Mesendoderm (in vitro differentiated cells): ENCODE measurements around the gene TSPEAR.
A peak's percentile ranks its signal among the peaks of the same experiment; 100 is the strongest.

Experiments used
- DNase-seq: peaks from one replicate; pipeline ENCODE4 v3.0.0; 2013
- H2AK5ac ChIP-seq: 2 replicates; pipeline ENCODE4 v1.6.1; 2013; ENCODE audit warnings: low read length, inconsistent platforms
- H2BK120ac ChIP-seq: 2 replicates; pipeline ENCODE4 v1.6.1; 2013; ENCODE audit warnings: low read depth, mild to moderate bottlenecking, low read length, moderate library complexity, mixed read lengths
- H2BK15ac ChIP-seq: replicated peaks from 2 replicates; pipeline ENCODE4 v1.6.1; 2013; ENCODE audit warnings: low read depth, mild to moderate bottlenecking, moderate library complexity
- H2BK5ac ChIP-seq: 2 replicates; pipeline ENCODE4 v1.6.1; 2013; ENCODE audit warnings: low read length, inconsistent platforms
- H3K18ac ChIP-seq: 2 replicates; pipeline ENCODE4 v1.6.1; 2013; ENCODE audit warnings: mild to moderate bottlenecking, low read length, mixed read lengths
- H3K23ac ChIP-seq: one replicate; pipeline ENCODE4 v1.6.1; 2013; ENCODE audit warnings: low read length
- H3K27ac ChIP-seq: 2 replicates; pipeline ENCODE4 v1.5.1; 2013; ENCODE audit warnings: low read depth, mild to moderate bottlenecking, inconsistent platforms, low read length, moderate library complexity
- H3K27me3 ChIP-seq: 2 replicates; pipeline ENCODE4 v1.6.1; 2013; ENCODE audit warnings: low read length, control low read depth, mild to moderate bottlenecking, inconsistent platforms; ENCODE audit not compliant: insufficient read depth, poor library complexity
- H3K36me3 ChIP-seq: 2 replicates; pipeline ENCODE4 v1.6.1; 2013; ENCODE audit warnings: low read length, inconsistent platforms; ENCODE audit not compliant: control insufficient read depth, insufficient read depth
- H3K4ac ChIP-seq: one replicate; pipeline ENCODE4 v1.6.1; 2013; ENCODE audit warnings: low read depth, mild to moderate bottlenecking, low read length, moderate library complexity
- H3K4me1 ChIP-seq: 2 replicates; pipeline ENCODE4 v1.6.1; 2013; ENCODE audit warnings: low read depth, low read length, inconsistent platforms; ENCODE audit not compliant: control insufficient read depth
- H3K4me2 ChIP-seq: 2 replicates; pipeline ENCODE4 v1.6.1; 2013; ENCODE audit warnings: low read length
- H3K4me3 ChIP-seq: 2 replicates; pipeline ENCODE4 v1.5.1; 2013; ENCODE audit warnings: mild to moderate bottlenecking, low read length
- H3K56ac ChIP-seq: one replicate; pipeline ENCODE4 v1.6.1; 2013; ENCODE audit warnings: low read length
- H3K79me1 ChIP-seq: 2 replicates; pipeline ENCODE4 v1.6.1; 2013; ENCODE audit warnings: low read length, inconsistent platforms
- H3K79me2 ChIP-seq: 2 replicates; pipeline ENCODE4 v1.6.1; 2013; ENCODE audit warnings: mild to moderate bottlenecking, low read length; ENCODE audit not compliant: control insufficient read depth, insufficient read depth
- H3K9ac ChIP-seq: 2 replicates; pipeline ENCODE4 v1.6.1; 2013; ENCODE audit warnings: low read length, inconsistent platforms
- H4K5ac ChIP-seq: one replicate; pipeline ENCODE4 v1.6.1; 2013; ENCODE audit warnings: low read length
- H4K8ac ChIP-seq: one replicate; pipeline ENCODE4 v1.6.1; 2013; ENCODE audit warnings: low read depth, mild to moderate bottlenecking, control low read depth, low read length, moderate library complexity
- WGBS: extraction: QIAGEN DNeasy Blood & Tissue Kit; methylation state at CpG from one replicate; pipeline ENCODE4 v1.1.7; 2013; ENCODE audit warnings: low lambda C conversion rate, missing lambda C conversion rate; ENCODE audit not compliant: insufficient coverage; ENCODE audit errors: extremely low coverage; 5-methylcytosine and 5-hydroxymethylcytosine counted together

TSPEAR gene

GRCh38 chr21:44517175-44517899 lies 194.0 kb downstream of the TSPEAR start:
- H2BK120ac ChIP-seq: no peak overlapping the region
- no peak overlapping the region for H4K8ac ChIP-seq
- H4K5ac ChIP-seq: no peak overlapping the region
- H3K4ac ChIP-seq: no peak overlapping the region
- no peak overlapping the region for H2AK5ac ChIP-seq
- no peak overlapping the region for H2BK5ac ChIP-seq
- no peak overlapping the region for H3K23ac ChIP-seq
- no peaks in the 10 kb centered on the region for H3K79me1 ChIP-seq
- no peak overlapping the region for H3K18ac ChIP-seq
- H3K27me3 ChIP-seq: no peaks in the 10 kb centered on the region
- H3K4me2 ChIP-seq: no peak overlapping the region
- H3K4me3 ChIP-seq: no peak overlapping the region
- H2BK15ac ChIP-seq: no peak overlapping the region
- peak; percentile 85 for DNase-seq
- no peak overlapping the region for H3K56ac ChIP-seq
- H3K4me1 ChIP-seq: no peaks in the 10 kb centered on the region
- no peak overlapping the region for H3K27ac ChIP-seq
- H3K36me3 ChIP-seq: no peaks in the 10 kb centered on the region
- no CpG with 5 or more reads among the region's 15 CpGs for WGBS
- H3K79me2 ChIP-seq: no peaks in the 10 kb centered on the region
- no peak overlapping the region for H3K9ac ChIP-seq

GRCh38 chr21:44516828-44517174 lies 194.6 kb downstream of the TSPEAR start:
- DNase-seq: no peak
- no peak overlapping the region for H2BK120ac ChIP-seq
- H4K5ac ChIP-seq: no peak overlapping the region
- H4K8ac ChIP-seq: no peak overlapping the region
- H3K4me3 ChIP-seq: no peak overlapping the region
- no peaks in the 10 kb centered on the region for H3K4me1 ChIP-seq
- no peak overlapping the region for H3K4ac ChIP-seq
- no peaks in the 10 kb centered on the region for H3K79me2 ChIP-seq
- H2BK5ac ChIP-seq: no peak overlapping the region
- H3K79me1 ChIP-seq: no peaks in the 10 kb centered on the region
- WGBS: no CpG with 5 or more reads among the region's 10 CpGs
- no peak overlapping the region for H2BK15ac ChIP-seq
- H3K18ac ChIP-seq: no peak overlapping the region
- no peak overlapping the region for H3K27ac ChIP-seq
- no peak overlapping the region for H3K9ac ChIP-seq
- H2AK5ac ChIP-seq: no peak overlapping the region
- no peaks in the 10 kb centered on the region for H3K27me3 ChIP-seq
- no peak overlapping the region for H3K4me2 ChIP-seq
- no peaks in the 10 kb centered on the region for H3K36me3 ChIP-seq
- no peak overlapping the region for H3K23ac ChIP-seq
- H3K56ac ChIP-seq: no peak overlapping the region

- WGBS: no CpG with 5 or more reads among the region's 13 CpGs
- H4K8ac ChIP-seq: no peak overlapping the region
These were observed 195.0 kb downstream of the TSPEAR start for GRCh38 chr21:44516342-44516741.

GRCh38 chr21:44515359-44516165 lies 195.8 kb downstream of the TSPEAR start:
- no peaks in the 10 kb centered on the region for H3K27me3 ChIP-seq
- H3K18ac ChIP-seq: no peak overlapping the region
- H2BK120ac ChIP-seq: no peak overlapping the region
- no peak overlapping the region for H4K8ac ChIP-seq
- no peak overlapping the region for H3K27ac ChIP-seq
- no peak overlapping the region for H3K56ac ChIP-seq
- H2BK15ac ChIP-seq: no peak overlapping the region
- no peak for DNase-seq
- no peaks in the 10 kb centered on the region for H3K79me2 ChIP-seq
- no peak overlapping the region for H3K4ac ChIP-seq
- no peak overlapping the region for H3K4me2 ChIP-seq
- H3K4me3 ChIP-seq: no peak overlapping the region
- WGBS: no CpG with 5 or more reads among the region's 32 CpGs
- H2BK5ac ChIP-seq: no peak overlapping the region
- H3K36me3 ChIP-seq: no peaks in the 10 kb centered on the region
- no peak overlapping the region for H3K9ac ChIP-seq
- no peak overlapping the region for H2AK5ac ChIP-seq
- no peaks in the 10 kb centered on the region for H3K79me1 ChIP-seq
- no peaks in the 10 kb centered on the region for H3K4me1 ChIP-seq
- H4K5ac ChIP-seq: no peak overlapping the region
- H3K23ac ChIP-seq: no peak overlapping the region

More at GRCh38 chr21:44516342-44516741, 195.0 kb downstream of the TSPEAR start:
- Histone ChIP-seq H3K4me1 (no peaks in the 10 kb centered on the region), H4K5ac (no peak overlapping the region), H2BK5ac (no peak overlapping the region), H3K4ac (no peak overlapping the region), H3K27ac (no peak overlapping the region), H2BK15ac (no peak overlapping the region), H3K27me3 (no peaks in the 10 kb centered on the region), H3K23ac (no peak overlapping the region), H2AK5ac (no peak overlapping the region), H3K79me1 (no peaks in the 10 kb centered on the region), H3K9ac (no peak overlapping the region), H3K18ac (no peak overlapping the region), H3K79me2 (no peaks in the 10 kb centered on the region), H3K36me3 (no peaks in the 10 kb centered on the region), H2BK120ac (no peak overlapping the region), H3K56ac (no peak overlapping the region), H3K4me2 (no peak overlapping the region), H3K4me3 (no peak overlapping the region)
- DNase-seq: no peak

GRCh38 chr21:44514746-44515358 lies 196.5 kb downstream of the TSPEAR start:
- DNase-seq: no peak
- H2BK15ac ChIP-seq: no peak overlapping the region
- no peaks in the 10 kb centered on the region for H3K79me1 ChIP-seq
- no peak overlapping the region for H3K4me3 ChIP-seq
- H3K18ac ChIP-seq: no peak overlapping the region
- no peak overlapping the region for H2AK5ac ChIP-seq
- H2BK120ac ChIP-seq: no peak overlapping the region
- no peaks in the 10 kb centered on the region for H3K27me3 ChIP-seq
- H4K5ac ChIP-seq: no peak overlapping the region
- WGBS: no CpG with 5 or more reads among the region's 11 CpGs
- H3K79me2 ChIP-seq: no peaks in the 10 kb centered on the region
- H3K36me3 ChIP-seq: no peaks in the 10 kb centered on the region
- no peak overlapping the region for H3K4ac ChIP-seq
- no peak overlapping the region for H4K8ac ChIP-seq
- no peak overlapping the region for H3K56ac ChIP-seq
- no peak overlapping the region for H2BK5ac ChIP-seq
- no peak overlapping the region for H3K9ac ChIP-seq
- H3K4me2 ChIP-seq: no peak overlapping the region
- H3K4me1 ChIP-seq: no peaks in the 10 kb centered on the region
- H3K23ac ChIP-seq: no peak overlapping the region
- no peak overlapping the region for H3K27ac ChIP-seq
